Stomach (tissue), 9 donors: ENCODE results near the gene ITGB3. TPM values are rescaled to one million over a fixed set of nuclear protein-coding genes. Genes with fewer than 3 reads are reported as not detected.

Experiments used
- DNase-seq, 2 donors: peaks; one replicate each; pipeline versions ENCODE4 v3.0.0 to v3.0.0-alpha.2; 2013 to 2019
- H3K27ac ChIP-seq, 5 donors: fragments of 200-600 bp in 4 of 5; sonication (generic) in 4 of 5; one replicate each; pipeline ENCODE4 v1.5.1; 2013 to 2019; ENCODE audit warnings: mild to moderate bottlenecking in 1 of 5, moderate library complexity in 1 of 5
- H3K27me3 ChIP-seq, 3 donors: fragments of 200-600 bp; sonication (generic); one replicate each; pipeline ENCODE4 v1.5.1; 2017 to 2019; ENCODE audit warnings: mixed run types in 1 of 3
- H3K36me3 ChIP-seq, 4 donors: fragments of 200-600 bp; sonication (generic); 1 replicate in 3 of 4; 2 replicates in 1 of 4; pipeline ENCODE4 v1.5.1; 2016 to 2019
- H3K4me1 ChIP-seq, 4 donors: fragments of 200-600 bp; sonication (generic); one replicate each; pipeline ENCODE4 v1.5.1; 2016 to 2019
- H3K4me3 ChIP-seq, 4 donors: fragments of 200-600 bp; sonication (generic) in 3 of 4; one replicate each; pipeline ENCODE4 v1.5.1; 2016 to 2019; ENCODE audit warnings: mild to moderate bottlenecking in 1 of 4
- H3K9me3 ChIP-seq, 4 donors: fragments of 200-600 bp; sonication (generic); one replicate each; pipeline ENCODE4 v1.5.1; 2016 to 2019
- EP300 ChIP-seq: sonication (generic); formaldehyde crosslinking; IDR thresholded peaks from one replicate; pipeline ENCODE4 v1.6.1; 2017; ENCODE audit warnings: antibody characterized with exemption
- POLR2A ChIP-seq, 4 donors: fragments of 450-650 bp; IDR thresholded peaks; one replicate each; pipeline ENCODE4 v1.6.1; 2016; ENCODE audit warnings: antibody characterized with exemption in 4 of 4, control low read depth in 2 of 4, mild to moderate bottlenecking in 1 of 4, moderate library complexity in 1 of 4
- POLR2AphosphoS5 ChIP-seq, 3 donors: sonication (generic); formaldehyde crosslinking; IDR thresholded peaks; one replicate each; pipeline ENCODE4 v1.6.1; 2016; ENCODE audit warnings: antibody characterized with exemption in 3 of 3
- whole genome bisulfite sequencing, 5 donors: extraction: QIAGEN DNeasy Blood & Tissue Kit in 3 of 5; methylation state at CpG; one replicate each; pipeline versions ENCODE4 v1.1.5 to v1.1.7; 2013 to 2018; 5-methylcytosine and 5-hydroxymethylcytosine counted together
- intact Hi-C: fragments of 100-400 bp; cut with DNase I; formaldehyde crosslinking; loops from one replicate; pipeline ENCODE4 v1.15.1; 2023; ENCODE audit warnings: low total_unique reads
- polyA plus RNA-seq, 3 donors: library from polyadenylated mRNA; stranded (reverse); fragments of 200-250 nt; gene quantifications; one replicate each; pipeline ENCODE4 v1.2.3, GENCODE V29; 2013
- total RNA-seq, 5 donors: library from RNA; depleted of rRNA; stranded (reverse); fragments of >200 nt; gene quantifications; one replicate each; pipeline versions ENCODE4 v1.1.0 to v1.2.3, GENCODE V29; 2014 to 2016
- TF ChIP-seq, protein P1 (sequence below), 7 experiments: fragments of 450-650 bp in 4 of 7; fragments of 200-600 bp in 3 of 7; sonication (generic) in 3 of 7; IDR thresholded peaks; one replicate each; pipeline ENCODE4 v1.5.1; 2016 to 2019; ENCODE audit warnings: antibody characterized with exemption in 7 of 7, control low read depth in 2 of 7, mild to moderate bottlenecking in 1 of 7
- donor health status: healthy with polysubstance abuse.
- donor health status: Bipolar disorder and iron deficiency.
- donor health status: healthy.

The ITGB3 gene
- total and polyA plus RNA-seq, 8 donors, result 1.0 to 29.8 (median 7.1) TPM; not detected in 1

DNA sequence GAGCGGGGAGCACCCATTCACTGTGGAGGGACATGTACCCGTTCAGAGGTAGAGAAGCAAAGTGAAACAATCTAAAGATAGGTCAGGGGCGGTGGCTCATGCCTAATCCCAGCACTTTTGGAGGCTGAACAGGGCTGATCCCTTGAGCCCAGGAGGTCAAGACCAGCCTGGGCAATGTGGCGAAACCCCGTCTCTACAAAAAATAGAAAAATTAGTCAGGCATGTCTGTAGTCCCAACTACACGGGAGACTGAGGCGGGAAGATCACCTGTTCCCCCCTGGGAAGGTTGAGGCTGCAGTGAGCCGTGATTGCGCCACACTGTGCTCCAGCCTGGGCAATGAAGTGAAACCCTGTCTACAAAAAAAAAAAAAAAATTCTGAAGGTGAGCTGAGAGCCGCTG lies 22.8 kb upstream of the ITGB3 start:
- WGBS, 5 donors, result 84 to 88% (median 86%) methylated on average over 10 of the region's 10 CpGs
- no peak overlapping the region for H3K4me3 ChIP-seq
- no peak for TF ChIP-seq POLR2AphosphoS5 (IDR thresholded peaks at IDR 0.05)
- no peak for TF ChIP-seq POLR2A (IDR thresholded peaks at IDR 0.05)
- TF ChIP-seq, protein P1, sequence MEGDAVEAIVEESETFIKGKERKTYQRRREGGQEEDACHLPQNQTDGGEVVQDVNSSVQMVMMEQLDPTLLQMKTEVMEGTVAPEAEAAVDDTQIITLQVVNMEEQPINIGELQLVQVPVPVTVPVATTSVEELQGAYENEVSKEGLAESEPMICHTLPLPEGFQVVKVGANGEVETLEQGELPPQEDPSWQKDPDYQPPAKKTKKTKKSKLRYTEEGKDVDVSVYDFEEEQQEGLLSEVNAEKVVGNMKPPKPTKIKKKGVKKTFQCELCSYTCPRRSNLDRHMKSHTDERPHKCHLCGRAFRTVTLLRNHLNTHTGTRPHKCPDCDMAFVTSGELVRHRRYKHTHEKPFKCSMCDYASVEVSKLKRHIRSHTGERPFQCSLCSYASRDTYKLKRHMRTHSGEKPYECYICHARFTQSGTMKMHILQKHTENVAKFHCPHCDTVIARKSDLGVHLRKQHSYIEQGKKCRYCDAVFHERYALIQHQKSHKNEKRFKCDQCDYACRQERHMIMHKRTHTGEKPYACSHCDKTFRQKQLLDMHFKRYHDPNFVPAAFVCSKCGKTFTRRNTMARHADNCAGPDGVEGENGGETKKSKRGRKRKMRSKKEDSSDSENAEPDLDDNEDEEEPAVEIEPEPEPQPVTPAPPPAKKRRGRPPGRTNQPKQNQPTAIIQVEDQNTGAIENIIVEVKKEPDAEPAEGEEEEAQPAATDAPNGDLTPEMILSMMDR (IDR thresholded peaks at IDR 0.05), result no peak
- no peak for TF ChIP-seq EP300
- no peaks in the 10 kb centered on the region for H3K36me3 ChIP-seq
- H3K27ac ChIP-seq, result peak overlapping the region in 2 of 5 donors; percentile 10 to 72
- peaks cover 6 to 27% (median 18%) of the 10 kb centered on the region in 4 donors for H3K4me1 ChIP-seq
- H3K9me3 ChIP-seq, result no peaks in the 10 kb centered on the region
- intact Hi-C loops, result no loop called here
- no peaks in the 10 kb centered on the region for H3K27me3 ChIP-seq
- DNase-seq, result no peak

DNA sequence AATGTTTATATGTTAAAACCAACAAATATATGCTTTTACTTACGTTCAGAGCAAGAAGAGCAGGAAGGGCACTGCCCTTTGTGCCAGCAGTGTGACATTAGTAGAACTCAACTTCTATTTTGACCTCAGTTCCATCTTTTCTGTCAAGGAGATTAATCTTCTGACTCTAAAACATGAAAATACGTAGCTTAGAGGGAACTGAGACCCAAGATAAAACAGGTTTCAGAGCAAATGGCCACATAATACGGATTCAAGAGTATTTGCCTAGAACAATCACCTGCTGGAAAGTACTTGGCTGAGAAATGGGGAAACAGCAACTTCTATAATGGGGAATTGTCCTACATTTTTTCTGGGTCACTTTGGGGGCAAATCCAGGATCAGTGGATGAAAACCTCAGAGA lies 22.3 kb upstream of the ITGB3 start:
- Histone ChIP-seq H3K27me3 (no peaks in the 10 kb centered on the region), H3K36me3 (no peaks in the 10 kb centered on the region), H3K4me3 (no peak overlapping the region), H3K9me3 (no peaks in the 10 kb centered on the region), H3K27ac (no peak overlapping the region), H3K4me1 (peaks cover 1 to 23% (median 13%) of the 10 kb centered on the region in 4 donors)
- TF ChIP-seq EP300, result no peak
- TF ChIP-seq, protein P1 (IDR thresholded peaks at IDR 0.05), result no peak
- TF ChIP-seq POLR2A (IDR thresholded peaks at IDR 0.05), result no peak
- no peak for TF ChIP-seq POLR2AphosphoS5 (IDR thresholded peaks at IDR 0.05)
- no peak for DNase-seq
- intact Hi-C loops, result no loop called here
- WGBS, 5 donors, result 58 to 85% (median 72%) methylated on average over 3 of the region's 3 CpGs

DNA sequence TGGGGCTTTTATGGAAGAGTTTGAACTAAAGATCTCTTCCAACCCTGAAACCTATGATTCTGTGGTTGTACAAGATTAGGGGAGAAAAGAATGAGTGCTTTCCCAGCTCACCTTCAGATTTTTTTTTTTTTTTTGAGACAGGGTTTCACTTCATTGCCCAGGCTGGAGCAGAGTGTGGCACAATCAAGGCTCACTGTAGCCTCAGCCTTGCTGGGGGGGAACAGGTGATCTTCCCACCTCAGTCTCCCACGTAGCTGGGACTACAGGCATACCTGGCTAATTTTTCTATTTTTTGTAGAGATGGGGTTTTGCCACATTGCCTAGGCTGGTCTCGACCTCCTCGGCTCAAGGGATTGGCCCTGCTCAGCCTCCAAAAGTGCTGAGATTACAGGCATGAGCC lies 21.8 kb upstream of the ITGB3 start:
- 86 to 91% (median 90%) methylated on average over 3 of the region's 3 CpGs for whole genome bisulfite sequencing, 5 donors
- Histone ChIP-seq H3K27me3 (no peaks in the 10 kb centered on the region), H3K36me3 (no peaks in the 10 kb centered on the region), H3K27ac (no peak overlapping the region), H3K4me1 (peaks cover 0 to 17% (median 11%) of the 10 kb centered on the region in 4 donors), H3K4me3 (no peak overlapping the region), H3K9me3 (peaks cover 0 to 2% (median 0%) of the 10 kb centered on the region in 4 donors)
- no peak for DNase-seq
- TF ChIP-seq EP300, result no peak
- no peak for TF ChIP-seq POLR2AphosphoS5 (IDR thresholded peaks at IDR 0.05)
- TF ChIP-seq, protein P1 (IDR thresholded peaks at IDR 0.05), result no peak
- no peak for TF ChIP-seq POLR2A (IDR thresholded peaks at IDR 0.05)
- intact Hi-C loops, result no loop called here

DNA sequence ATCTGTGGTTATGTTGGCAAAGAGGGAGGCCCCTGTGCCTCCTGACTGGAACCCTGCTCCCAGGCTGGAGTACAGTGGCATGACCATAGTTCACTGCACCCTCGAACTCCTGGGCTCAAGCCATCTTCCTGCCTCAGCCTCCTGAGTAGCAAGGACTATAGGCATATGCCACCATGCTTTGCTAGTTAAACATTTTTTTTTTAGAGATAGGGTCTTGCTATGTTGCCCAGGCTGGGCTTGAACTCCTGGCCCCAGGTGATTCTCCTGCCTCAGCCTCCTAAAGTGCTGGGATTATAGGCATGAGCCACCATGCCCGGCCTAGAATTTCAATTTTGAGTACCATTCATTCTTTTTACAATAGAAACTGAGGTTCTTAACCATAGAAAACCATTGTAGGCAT lies 21.2 kb upstream of the ITGB3 start:
- peaks cover 0 to 8% (median 0%) of the 10 kb centered on the region in 4 donors for H3K9me3 ChIP-seq
- H3K36me3 ChIP-seq, result no peaks in the 10 kb centered on the region
- H3K4me3 ChIP-seq, result no peak overlapping the region
- TF ChIP-seq, protein P1 (IDR thresholded peaks at IDR 0.05), result no peak
- no peak for TF ChIP-seq EP300
- no peak for TF ChIP-seq POLR2AphosphoS5 (IDR thresholded peaks at IDR 0.05)
- no peak for DNase-seq
- no peaks in the 10 kb centered on the region for H3K27me3 ChIP-seq
- WGBS, 5 donors, result 82 to 91% (median 86%) methylated on average over 2 of the region's 2 CpGs
- intact Hi-C loops, result no loop called here
- H3K27ac ChIP-seq, result no peak overlapping the region
- H3K4me1 ChIP-seq, result peaks cover 0 to 17% (median 11%) of the 10 kb centered on the region in 4 donors
